ENCODE measurements around the gene MAGI1.
A peak's percentile ranks its signal among the peaks of the same experiment; 100 is the strongest.

Gene MAGI1

GRCh38 chr3:65659396-65659795 is 379.3 kb downstream of the MAGI1 start:
- DNase-seq: no peak

GRCh38 chr3:65658401-65658800 is 380.3 kb downstream of the MAGI1 start:
- no peak for DNase-seq
- intact Hi-C loops (cut with DNase I): no loop called here

More at GRCh38 chr3:65659396-65659795, 379.3 kb downstream of the MAGI1 start:
- intact Hi-C loops (cut with DNase I): no loop called here

- intact Hi-C loops (cut with DNase I): no loop called here
Observed at GRCh38 chr3:65655061-65655460, 383.7 kb downstream of the MAGI1 start.

GRCh38 chr3:65653731-65654130 is 385.0 kb downstream of the MAGI1 start:
- DNase-seq: no peak
- intact Hi-C loops (cut with DNase I): no loop called here

More at GRCh38 chr3:65655061-65655460, 383.7 kb downstream of the MAGI1 start:
- DNase-seq: no peak

- intact Hi-C loops (cut with DNase I): no loop called here
- DNase-seq: no peak
Observed at GRCh38 chr3:65650247-65650646, 388.5 kb downstream of the MAGI1 start.

GRCh38 chr3:65647369-65647768 is 391.3 kb downstream of the MAGI1 start:
- intact Hi-C loops (cut with DNase I): no loop called here
- no peak for DNase-seq

GRCh38 chr3:65642883-65643282 is 395.8 kb downstream of the MAGI1 start:
- peak in 1 of 10 donors; percentile 11 for DNase-seq
- intact Hi-C loops (cut with DNase I): no loop called here

GRCh38 chr3:65641777-65642176 is 396.9 kb downstream of the MAGI1 start:
- no peak for DNase-seq
- intact Hi-C loops (cut with DNase I): no loop called here

- intact Hi-C loops (cut with DNase I): no loop called here
- DNase-seq: no peak
Observed at GRCh38 chr3:65641045-65641444, 397.7 kb downstream of the MAGI1 start.

GRCh38 chr3:65639444-65639843 is 399.3 kb downstream of the MAGI1 start:
- intact Hi-C loops (cut with DNase I): no loop called here
- DNase-seq: no peak

- intact Hi-C loops (cut with DNase I): no loop called here
- no peak for DNase-seq
Observed at GRCh38 chr3:65638301-65638700, 400.4 kb downstream of the MAGI1 start.

- DNase-seq: no peak
- intact Hi-C loops (cut with DNase I): no loop called here
Observed at GRCh38 chr3:65636326-65636725, 402.4 kb downstream of the MAGI1 start.

GRCh38 chr3:65635657-65636056 is 403.1 kb downstream of the MAGI1 start:
- intact Hi-C loops (cut with DNase I): no loop called here
- no peak for DNase-seq

GRCh38 chr3:65633018-65633638 is 405.6 kb downstream of the MAGI1 start:
- DNase-seq: peak in 1 of 10 donors; percentile 10

GRCh38 chr3:65632414-65632813 is 406.3 kb downstream of the MAGI1 start:
- intact Hi-C loops (cut with DNase I): no loop called here
- DNase-seq: no peak

More at GRCh38 chr3:65633018-65633638, 405.6 kb downstream of the MAGI1 start:
- intact Hi-C loops (cut with DNase I): no loop called here

GRCh38 chr3:65628978-65629377 is 409.7 kb downstream of the MAGI1 start:
- intact Hi-C loops (cut with DNase I): no loop called here
- no peak for DNase-seq

- DNase-seq: no peak
- intact Hi-C loops (cut with DNase I): no loop called here
Observed at GRCh38 chr3:65627062-65627461, 411.7 kb downstream of the MAGI1 start.

GRCh38 chr3:65625305-65625704 is 413.4 kb downstream of the MAGI1 start:
- DNase-seq: no peak
- intact Hi-C loops (cut with DNase I): no loop called here

GRCh38 chr3:65623362-65623761 is 415.4 kb downstream of the MAGI1 start:
- intact Hi-C loops (cut with DNase I): no loop called here

GRCh38 chr3:65619888-65620287 is 418.8 kb downstream of the MAGI1 start:
- no peak for DNase-seq
- intact Hi-C loops (cut with DNase I): no loop called here

More at GRCh38 chr3:65623362-65623761, 415.4 kb downstream of the MAGI1 start:
- DNase-seq: no peak

- intact Hi-C loops (cut with DNase I): no loop called here
- DNase-seq: peak in 1 of 10 donors; percentile 17
Observed at GRCh38 chr3:65619451-65619881, 419.3 kb downstream of the MAGI1 start.

GRCh38 chr3:65618599-65618998 is 420.1 kb downstream of the MAGI1 start:
- DNase-seq: no peak
- intact Hi-C loops (cut with DNase I): no loop called here

GRCh38 chr3:65617787-65618186 is 420.9 kb downstream of the MAGI1 start:
- intact Hi-C loops (cut with DNase I): no loop called here
- no peak for DNase-seq

All from posterior cingulate gyrus (tissue), 11 donors.